ENCODE results near the gene C1QL4. TPM values are rescaled to one million over a fixed set of nuclear protein-coding genes. Genes with fewer than 3 reads are reported as not detected.
"Not testable (repeated sequence)": the region's sequence is repeated elsewhere in the genome, so short reads cannot be mapped to it uniquely, and the experiment has no call there.

The C1QL4 gene
- total and polyA plus RNA-seq, 12 donors = not detected

DNA sequence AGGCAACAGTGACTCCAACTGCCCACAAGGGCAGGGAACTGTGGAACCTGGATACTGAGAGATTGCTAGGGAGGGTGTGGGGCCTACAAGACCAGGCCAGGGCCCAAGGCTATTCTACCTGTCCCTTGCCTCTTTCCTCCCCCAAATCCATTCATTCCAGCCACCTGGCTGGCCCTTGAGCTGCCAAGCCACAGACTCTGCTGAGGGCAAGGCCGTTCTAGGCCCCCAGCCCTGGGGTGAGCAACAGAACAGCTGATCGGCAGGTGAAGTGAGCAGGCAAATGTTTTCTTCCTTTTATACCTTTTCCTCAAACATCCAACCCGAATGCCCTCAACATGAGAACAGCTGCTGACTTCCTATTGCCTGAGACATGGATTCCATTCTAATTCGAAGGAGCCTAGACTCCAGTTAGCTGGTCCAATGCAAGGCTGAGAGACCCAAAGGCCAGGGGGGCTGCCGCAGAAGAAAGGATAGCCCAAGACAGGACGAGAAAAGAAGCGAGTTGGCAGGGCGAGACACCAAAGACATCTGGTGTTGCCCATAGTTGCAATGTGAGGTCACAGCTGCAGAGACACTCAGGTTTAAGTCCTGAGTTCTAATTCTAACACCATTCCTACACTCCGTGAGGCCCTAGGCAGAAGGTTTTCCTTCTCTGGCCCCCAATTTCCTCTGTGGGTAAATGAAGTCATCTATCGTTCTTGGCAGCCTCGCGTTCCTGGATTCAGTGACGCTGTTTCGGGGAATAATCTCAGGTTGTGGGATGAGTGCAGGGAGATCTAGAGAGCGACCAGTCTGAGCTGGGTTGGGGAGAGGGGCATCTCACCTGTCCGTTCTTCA is 1.7 kb downstream of the C1QL4 start:
- WGBS, 2 donors = 57 to 59% methylated on average over 16 of the region's 16 CpGs
- H3K36me3 ChIP-seq = no peaks in the 10 kb centered on the region
- H3K27ac ChIP-seq = no peak overlapping the region
- no peak for DNase-seq
- no peak for ATAC-seq
- peaks cover 21 to 94% (median 73%) of the 10 kb centered on the region in 7 donors for H3K27me3 ChIP-seq
- H3K4me3 ChIP-seq = no peak overlapping the region
- intact Hi-C loops (cut with DNase I) = loop anchor here in 2 of 10 donors (5.0 kb wide), 1 partner anchor 43 kb away; no protein-coding TSS in a partner anchor
- TF ChIP-seq, protein P1, sequence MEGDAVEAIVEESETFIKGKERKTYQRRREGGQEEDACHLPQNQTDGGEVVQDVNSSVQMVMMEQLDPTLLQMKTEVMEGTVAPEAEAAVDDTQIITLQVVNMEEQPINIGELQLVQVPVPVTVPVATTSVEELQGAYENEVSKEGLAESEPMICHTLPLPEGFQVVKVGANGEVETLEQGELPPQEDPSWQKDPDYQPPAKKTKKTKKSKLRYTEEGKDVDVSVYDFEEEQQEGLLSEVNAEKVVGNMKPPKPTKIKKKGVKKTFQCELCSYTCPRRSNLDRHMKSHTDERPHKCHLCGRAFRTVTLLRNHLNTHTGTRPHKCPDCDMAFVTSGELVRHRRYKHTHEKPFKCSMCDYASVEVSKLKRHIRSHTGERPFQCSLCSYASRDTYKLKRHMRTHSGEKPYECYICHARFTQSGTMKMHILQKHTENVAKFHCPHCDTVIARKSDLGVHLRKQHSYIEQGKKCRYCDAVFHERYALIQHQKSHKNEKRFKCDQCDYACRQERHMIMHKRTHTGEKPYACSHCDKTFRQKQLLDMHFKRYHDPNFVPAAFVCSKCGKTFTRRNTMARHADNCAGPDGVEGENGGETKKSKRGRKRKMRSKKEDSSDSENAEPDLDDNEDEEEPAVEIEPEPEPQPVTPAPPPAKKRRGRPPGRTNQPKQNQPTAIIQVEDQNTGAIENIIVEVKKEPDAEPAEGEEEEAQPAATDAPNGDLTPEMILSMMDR (IDR thresholded peaks at IDR 0.05) = no peak
- no peaks in the 10 kb centered on the region for H3K9me3 ChIP-seq
- peaks cover 0 to 41% (median 14%) of the 10 kb centered on the region in 9 donors for H3K4me1 ChIP-seq

DNA sequence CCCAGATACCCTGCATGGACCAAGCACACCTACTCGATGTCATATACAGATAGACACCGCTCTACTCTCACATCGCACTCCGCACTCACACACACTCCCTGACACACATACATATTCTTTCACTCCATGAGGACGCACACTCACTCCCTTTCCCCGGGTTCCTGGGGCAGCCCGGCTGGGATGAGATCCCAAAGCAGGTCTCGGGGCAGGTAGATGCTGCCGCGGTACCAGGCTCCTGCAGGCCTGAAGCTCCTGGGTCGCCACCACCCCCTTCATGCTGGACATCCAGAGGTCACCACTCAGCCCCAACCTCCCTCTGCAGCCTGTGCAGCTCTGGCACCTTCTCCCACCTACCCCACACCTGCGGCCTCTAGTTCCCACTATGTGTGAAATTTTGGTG is 2.3 kb downstream of the C1QL4 start:
- ATAC-seq = no peak
- Histone ChIP-seq H3K27me3 (peaks cover 21 to 87% (median 72%) of the 10 kb centered on the region in 7 donors), H3K36me3 (peaks cover 0 to under 1% (median 0%) of the 10 kb centered on the region in 9 donors), H3K27ac (no peak overlapping the region), H3K4me1 (peaks cover 0 to 41% (median 14%) of the 10 kb centered on the region in 9 donors), H3K4me3 (no peak overlapping the region), H3K9me3 (no peaks in the 10 kb centered on the region)
- no peak for DNase-seq
- 50 to 51% methylated on average over 12 of the region's 12 CpGs for WGBS, 2 donors
- TF ChIP-seq, protein P1 (IDR thresholded peaks at IDR 0.05) = no peak
- intact Hi-C loops (cut with DNase I) = loop anchor here in 3 of 10 donors (5.0 kb wide), 2 partner anchors 37 to 42 kb away; partner anchors contain the start of gene PRPH (in 1 of the 3)

DNA sequence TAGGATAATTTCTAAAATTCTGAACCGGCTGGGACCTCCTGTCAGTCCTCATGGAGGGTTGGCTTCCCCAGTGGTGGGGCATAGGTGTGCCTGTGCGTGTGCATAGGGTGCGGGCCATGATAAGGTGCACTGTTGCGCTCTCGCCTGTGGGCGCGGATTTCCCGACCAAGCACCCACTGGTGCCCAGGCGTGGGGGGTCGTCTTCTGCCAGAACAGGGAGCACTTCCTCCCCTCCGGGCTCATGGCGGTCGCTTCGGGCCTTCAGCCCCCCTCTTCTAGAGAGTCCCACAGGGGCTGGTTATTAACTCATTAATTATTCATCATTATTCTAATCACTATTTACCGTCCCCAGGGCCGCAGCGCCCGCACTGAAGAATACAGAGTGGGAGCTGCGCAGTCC is 2.8 kb downstream of the C1QL4 start:
- H3K27ac ChIP-seq = no peak overlapping the region
- H3K4me3 ChIP-seq = no peak overlapping the region
- ATAC-seq = no peak
- DNase-seq = no peak
- intact Hi-C loops (cut with DNase I) = loop anchor here in 1 of 10 donors (5.0 kb wide), 1 partner anchor 37 kb away; the partner anchor contains the start of gene PRPH
- H3K9me3 ChIP-seq = no peaks in the 10 kb centered on the region
- TF ChIP-seq, protein P1 (IDR thresholded peaks at IDR 0.05) = no peak
- H3K27me3 ChIP-seq = peaks cover 21 to 83% (median 67%) of the 10 kb centered on the region in 7 donors
- 34 to 36% methylated on average over 19 of the region's 19 CpGs for WGBS, 2 donors
- peaks cover 0 to 5% (median 0%) of the 10 kb centered on the region in 9 donors for H3K36me3 ChIP-seq
- peaks cover 0 to 41% (median 14%) of the 10 kb centered on the region in 9 donors for H3K4me1 ChIP-seq

DNA sequence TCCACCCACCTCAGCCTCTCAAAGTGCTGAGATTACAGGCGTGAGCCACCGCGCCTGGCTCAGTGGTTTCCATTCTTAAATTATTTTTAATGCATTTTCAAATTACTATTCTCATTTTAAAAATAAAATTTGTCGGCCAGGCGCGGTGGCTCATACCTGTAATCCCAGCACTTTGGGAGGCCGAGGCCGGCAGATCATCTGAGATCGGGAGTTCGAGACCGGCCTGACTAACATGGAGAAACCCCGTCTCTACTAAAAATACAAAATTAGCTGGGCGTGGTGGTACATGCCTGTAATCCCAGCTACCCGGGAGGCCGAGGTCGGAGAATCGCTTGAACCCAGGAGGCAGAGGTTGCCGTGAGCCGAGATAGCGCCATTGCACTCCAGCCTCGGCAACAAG is 3.2 kb downstream of the C1QL4 start:
- H3K9me3 ChIP-seq, H3K27ac ChIP-seq, H3K36me3 ChIP-seq, H3K4me3 ChIP-seq, ATAC-seq, DNase-seq: not testable (repeated sequence)
- H3K27me3 ChIP-seq = peaks cover 21 to 78% (median 64%) of the 10 kb centered on the region in 7 donors
- 41 to 43% methylated on average over 21 of the region's 21 CpGs for WGBS, 2 donors
- intact Hi-C loops (cut with DNase I) = loop anchor here in 1 of 10 donors (5.0 kb wide), 1 partner anchor 36 kb away; the partner anchor contains the start of gene PRPH
- H3K4me1 ChIP-seq = peaks cover 0 to 41% (median 14%) of the 10 kb centered on the region in 9 donors

All from heart right ventricle (tissue), 16 donors.